Panc1 (cell line): Measurements from ENCODE around the gene PRELID3B. TPM values are rescaled to one million over a fixed set of nuclear protein-coding genes. Genes with fewer than 3 reads are reported as not detected.

Experiments used
- ATAC-seq: fragments of 200-7000 bp; cut with Tn5 transposase; 2 replicates; pipeline ENCODE4 v1.9.1; 2020; ENCODE audit warnings: mild to moderate bottlenecking, moderate library complexity
- BruUV-seq: library from RNA; stranded (reverse); fragments of 400-500 nt; replicated peaks from 2 replicates; lab custom pipeline; 2021; lab: Mats Ljungman, UMichigan
- CTCF ChIA-PET: fragments of 300-600 bp; sonication (Branson Sonifier 250); formaldehyde crosslinking; loops from one replicate; lab custom pipeline; 2022; ENCODE audit warnings: antibody characterized with exemption; lab: Charles Lee
- POLR2A ChIA-PET: fragments of 300-600 bp; sonication (Branson Sonifier 250); formaldehyde crosslinking; loops from one replicate; lab custom pipeline; 2022; ENCODE audit warnings: antibody characterized with exemption; lab: Charles Lee
- DNase-seq: peaks from one replicate; pipeline ENCODE4 v3.0.0-alpha.2; 2010; ENCODE audit warnings: low read depth, low spot score
- H3K27ac ChIP-seq: 2 replicates; pipeline ENCODE4 v1.5.1; 2011; ENCODE audit warnings: mild to moderate bottlenecking, low read length, inconsistent platforms
- H3K27me3 ChIP-seq: fragments of 200-500 bp; sonication (Bioruptor generic); 2 replicates; pipeline ENCODE4 v1.6.0; 2014; ENCODE audit warnings: low read length, inconsistent platforms; ENCODE audit not compliant: control insufficient read depth, insufficient read depth
- H3K36me3 ChIP-seq: fragments of 200-500 bp; sonication (Bioruptor generic); 2 replicates; pipeline ENCODE4 v1.5.1; 2014; ENCODE audit warnings: inconsistent platforms, mild to moderate bottlenecking, low read length, moderate library complexity; ENCODE audit not compliant: control insufficient read depth, insufficient read depth
- H3K4me1 ChIP-seq: 2 replicates; pipeline ENCODE4 v1.5.1; 2011; ENCODE audit warnings: inconsistent platforms, mild to moderate bottlenecking, low read length, moderate library complexity; ENCODE audit not compliant: control insufficient read depth, insufficient read depth
- H3K4me3 ChIP-seq, 2 experiments: 2 replicates each; pipeline ENCODE4 v1.5.1; 2011 to 2012; ENCODE audit warnings: low read depth in 2 of 2, low read length in 2 of 2, mild to moderate bottlenecking in 2 of 2, inconsistent platforms in 1 of 2, moderate library complexity in 1 of 2
- H3K9me3 ChIP-seq: fragments of 200-500 bp; sonication (Bioruptor generic); 2 replicates; pipeline ENCODE4 v1.5.1; 2014; ENCODE audit warnings: low read depth, mild to moderate bottlenecking, inconsistent platforms, low read length, moderate library complexity; ENCODE audit not compliant: control insufficient read depth, insufficient read depth
- POLR2AphosphoS5 ChIP-seq: IDR thresholded peaks from 2 replicates; pipeline ENCODE4 v1.6.1; 2012; ENCODE audit warnings: mild to moderate bottlenecking, low read depth, low read length, moderate library complexity
- SIN3A ChIP-seq: IDR thresholded peaks from 2 replicates; pipeline ENCODE4 v1.6.1; 2012; ENCODE audit warnings: low read depth, mild to moderate bottlenecking, low read length, moderate library complexity, borderline replicate concordance; ENCODE audit not compliant: insufficient read depth
- TCF7L2 ChIP-seq: IDR thresholded peaks from 2 replicates; pipeline ENCODE4 v1.6.1; 2011; ENCODE audit warnings: mild to moderate bottlenecking, low read depth, low read length, inconsistent platforms
- in situ Hi-C: cut with HindIII; loops from 2 replicates; pipeline ENCODE4 v1.10.0; 2016; ENCODE audit warnings: low sequenced_read_pairs, low pct_unique_long_range_greater_than_20kb
- intact Hi-C: fragments of 100-400 bp; cut with micrococcal nuclease; formaldehyde crosslinking; loops from one replicate; pipeline ENCODE4 v1.10.0; 2022; ENCODE audit not compliant: unreplicated experiment
- total RNA-seq: library from RNA; stranded (reverse); gene quantifications from one replicate; pipeline ENCODE4 v1.2.1, GENCODE V29; 2021; ENCODE audit not compliant: unreplicated experiment
- TF ChIP-seq, protein P1 (sequence below): fragments of 450-650 bp; IDR thresholded peaks from 2 replicates; pipeline ENCODE4 v1.5.1; 2017; ENCODE audit warnings: mild to moderate bottlenecking
- TF ChIP-seq, protein P2 (sequence below), 2 experiments: IDR thresholded peaks; 2 replicates each; pipeline ENCODE4 v1.6.1; 2011 to 2012; ENCODE audit warnings: low read depth in 2 of 2, control low read depth in 1 of 2, low read length in 1 of 2, mild to moderate bottlenecking in 1 of 2, moderate library complexity in 1 of 2; ENCODE audit not compliant: insufficient read depth in 1 of 2

Gene PRELID3B
- total RNA-seq, 1 experiment from 2014 or later: 131 TPM

DNA sequence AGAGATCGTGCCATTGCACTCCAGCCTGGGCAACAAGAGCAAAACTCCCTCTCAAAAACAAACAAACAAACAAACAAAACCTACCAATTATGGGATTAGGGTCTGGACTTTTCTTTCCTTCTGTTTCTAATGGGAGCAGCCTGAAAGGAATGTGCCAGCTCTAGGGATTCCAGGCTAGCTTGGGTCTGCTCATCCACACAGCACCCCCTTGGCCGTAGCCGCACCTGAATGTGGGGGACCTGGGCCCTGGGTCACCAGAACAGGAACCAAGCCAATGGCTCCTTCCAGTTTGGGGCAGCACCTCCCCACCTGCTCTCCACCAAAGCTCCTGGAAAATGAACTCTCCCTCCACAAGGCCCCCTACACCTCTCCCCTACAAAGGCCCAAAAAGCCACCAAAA is 42.3 kb downstream of the PRELID3B start:
- intact Hi-C loops: no loop called here
- no peak overlapping the region for H3K4me3 ChIP-seq
- TF ChIP-seq, protein P1, sequence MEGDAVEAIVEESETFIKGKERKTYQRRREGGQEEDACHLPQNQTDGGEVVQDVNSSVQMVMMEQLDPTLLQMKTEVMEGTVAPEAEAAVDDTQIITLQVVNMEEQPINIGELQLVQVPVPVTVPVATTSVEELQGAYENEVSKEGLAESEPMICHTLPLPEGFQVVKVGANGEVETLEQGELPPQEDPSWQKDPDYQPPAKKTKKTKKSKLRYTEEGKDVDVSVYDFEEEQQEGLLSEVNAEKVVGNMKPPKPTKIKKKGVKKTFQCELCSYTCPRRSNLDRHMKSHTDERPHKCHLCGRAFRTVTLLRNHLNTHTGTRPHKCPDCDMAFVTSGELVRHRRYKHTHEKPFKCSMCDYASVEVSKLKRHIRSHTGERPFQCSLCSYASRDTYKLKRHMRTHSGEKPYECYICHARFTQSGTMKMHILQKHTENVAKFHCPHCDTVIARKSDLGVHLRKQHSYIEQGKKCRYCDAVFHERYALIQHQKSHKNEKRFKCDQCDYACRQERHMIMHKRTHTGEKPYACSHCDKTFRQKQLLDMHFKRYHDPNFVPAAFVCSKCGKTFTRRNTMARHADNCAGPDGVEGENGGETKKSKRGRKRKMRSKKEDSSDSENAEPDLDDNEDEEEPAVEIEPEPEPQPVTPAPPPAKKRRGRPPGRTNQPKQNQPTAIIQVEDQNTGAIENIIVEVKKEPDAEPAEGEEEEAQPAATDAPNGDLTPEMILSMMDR: no peak
- ChIA-PET CTCF (no interaction called here), POLR2A (no interaction called here)
- H3K4me1 ChIP-seq: peaks cover 3% of the 10 kb centered on the region
- no peaks in the 10 kb centered on the region for H3K27me3 ChIP-seq
- no peak for ATAC-seq
- in situ Hi-C loops: no loop called here
- no peaks in the 10 kb centered on the region for H3K9me3 ChIP-seq
- no TSS peak for BruUV-seq
- DNase-seq: no peak
- peaks cover 3% of the 10 kb centered on the region; the same call in 1 of the 2 replicates for H3K36me3 ChIP-seq
- H3K27ac ChIP-seq: no peak overlapping the region

DNA sequence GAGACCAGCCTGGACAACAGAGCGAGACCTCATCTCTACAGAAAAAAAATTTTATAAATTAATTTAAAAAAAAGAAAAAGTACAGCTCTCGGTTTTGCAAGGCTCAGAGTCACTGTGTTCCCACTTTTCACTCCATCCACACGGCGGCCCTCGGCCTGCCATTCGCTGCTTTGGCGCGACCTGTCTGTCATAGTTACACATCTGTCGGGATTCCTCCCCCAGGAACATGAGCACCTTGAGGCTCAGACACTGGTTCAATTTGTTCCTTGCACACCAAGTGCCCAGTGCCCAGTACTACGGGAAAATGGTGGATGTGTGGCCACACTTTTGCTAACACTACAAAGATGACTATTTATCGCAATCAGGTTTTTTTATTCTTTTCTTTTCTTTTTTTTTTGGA is 43.9 kb downstream of the PRELID3B start:
- H3K27me3 ChIP-seq: no peaks in the 10 kb centered on the region
- H3K4me1 ChIP-seq: no peaks in the 10 kb centered on the region
- no TSS peak for BruUV-seq
- no peak overlapping the region for H3K27ac ChIP-seq
- no peak for ATAC-seq
- no peaks in the 10 kb centered on the region for H3K9me3 ChIP-seq
- in situ Hi-C loops (no loop called here), intact Hi-C loops (no loop called here)
- no peak overlapping the region for H3K4me3 ChIP-seq
- TF ChIP-seq POLR2AphosphoS5 (no peak), TCF7L2 (no peak), SIN3A (no peak)
- TF ChIP-seq, protein P1: no peak
- TF ChIP-seq, protein P2, sequence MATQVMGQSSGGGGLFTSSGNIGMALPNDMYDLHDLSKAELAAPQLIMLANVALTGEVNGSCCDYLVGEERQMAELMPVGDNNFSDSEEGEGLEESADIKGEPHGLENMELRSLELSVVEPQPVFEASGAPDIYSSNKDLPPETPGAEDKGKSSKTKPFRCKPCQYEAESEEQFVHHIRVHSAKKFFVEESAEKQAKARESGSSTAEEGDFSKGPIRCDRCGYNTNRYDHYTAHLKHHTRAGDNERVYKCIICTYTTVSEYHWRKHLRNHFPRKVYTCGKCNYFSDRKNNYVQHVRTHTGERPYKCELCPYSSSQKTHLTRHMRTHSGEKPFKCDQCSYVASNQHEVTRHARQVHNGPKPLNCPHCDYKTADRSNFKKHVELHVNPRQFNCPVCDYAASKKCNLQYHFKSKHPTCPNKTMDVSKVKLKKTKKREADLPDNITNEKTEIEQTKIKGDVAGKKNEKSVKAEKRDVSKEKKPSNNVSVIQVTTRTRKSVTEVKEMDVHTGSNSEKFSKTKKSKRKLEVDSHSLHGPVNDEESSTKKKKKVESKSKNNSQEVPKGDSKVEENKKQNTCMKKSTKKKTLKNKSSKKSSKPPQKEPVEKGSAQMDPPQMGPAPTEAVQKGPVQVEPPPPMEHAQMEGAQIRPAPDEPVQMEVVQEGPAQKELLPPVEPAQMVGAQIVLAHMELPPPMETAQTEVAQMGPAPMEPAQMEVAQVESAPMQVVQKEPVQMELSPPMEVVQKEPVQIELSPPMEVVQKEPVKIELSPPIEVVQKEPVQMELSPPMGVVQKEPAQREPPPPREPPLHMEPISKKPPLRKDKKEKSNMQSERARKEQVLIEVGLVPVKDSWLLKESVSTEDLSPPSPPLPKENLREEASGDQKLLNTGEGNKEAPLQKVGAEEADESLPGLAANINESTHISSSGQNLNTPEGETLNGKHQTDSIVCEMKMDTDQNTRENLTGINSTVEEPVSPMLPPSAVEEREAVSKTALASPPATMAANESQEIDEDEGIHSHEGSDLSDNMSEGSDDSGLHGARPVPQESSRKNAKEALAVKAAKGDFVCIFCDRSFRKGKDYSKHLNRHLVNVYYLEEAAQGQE (IDR thresholded peaks at IDR 0.05; ENCODE audit: insufficient read depth in 1 of 2, low read depth in 2 of 2, low read length in 1 of 2): no peak
- H3K36me3 ChIP-seq: peaks cover 6% of the 10 kb centered on the region; the same call in 1 of the 2 replicates
- ChIA-PET POLR2A (no interaction called here), CTCF (no interaction called here)
- no peak for DNase-seq
